ENCODE data around the gene RNFT2.

DNA sequence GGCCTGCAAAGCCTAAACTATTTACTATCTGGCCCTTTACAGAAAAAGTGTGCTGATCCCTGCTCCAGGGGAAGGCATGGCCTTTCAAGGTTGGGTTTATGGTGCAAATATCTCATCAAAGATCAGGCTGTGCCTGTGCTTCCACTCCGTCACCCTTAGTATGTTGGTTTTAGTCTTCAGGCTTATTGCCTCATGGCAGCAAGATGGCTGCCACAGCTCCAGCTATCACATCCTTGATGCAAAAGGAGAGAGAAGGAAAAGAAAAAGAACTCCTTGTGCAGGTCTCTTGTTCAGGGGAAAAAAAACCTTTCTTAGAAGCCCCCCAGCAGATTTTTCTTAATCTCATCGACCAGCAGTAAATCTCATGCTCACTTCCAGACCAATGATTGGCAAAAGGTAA, 152.2 kb downstream of the RNFT2 start:
- TF ChIP-seq, protein P1, sequence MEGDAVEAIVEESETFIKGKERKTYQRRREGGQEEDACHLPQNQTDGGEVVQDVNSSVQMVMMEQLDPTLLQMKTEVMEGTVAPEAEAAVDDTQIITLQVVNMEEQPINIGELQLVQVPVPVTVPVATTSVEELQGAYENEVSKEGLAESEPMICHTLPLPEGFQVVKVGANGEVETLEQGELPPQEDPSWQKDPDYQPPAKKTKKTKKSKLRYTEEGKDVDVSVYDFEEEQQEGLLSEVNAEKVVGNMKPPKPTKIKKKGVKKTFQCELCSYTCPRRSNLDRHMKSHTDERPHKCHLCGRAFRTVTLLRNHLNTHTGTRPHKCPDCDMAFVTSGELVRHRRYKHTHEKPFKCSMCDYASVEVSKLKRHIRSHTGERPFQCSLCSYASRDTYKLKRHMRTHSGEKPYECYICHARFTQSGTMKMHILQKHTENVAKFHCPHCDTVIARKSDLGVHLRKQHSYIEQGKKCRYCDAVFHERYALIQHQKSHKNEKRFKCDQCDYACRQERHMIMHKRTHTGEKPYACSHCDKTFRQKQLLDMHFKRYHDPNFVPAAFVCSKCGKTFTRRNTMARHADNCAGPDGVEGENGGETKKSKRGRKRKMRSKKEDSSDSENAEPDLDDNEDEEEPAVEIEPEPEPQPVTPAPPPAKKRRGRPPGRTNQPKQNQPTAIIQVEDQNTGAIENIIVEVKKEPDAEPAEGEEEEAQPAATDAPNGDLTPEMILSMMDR (IDR thresholded peaks at IDR 0.05), result no peak
- TF ChIP-seq POLR2A (IDR thresholded peaks at IDR 0.05) (no peak), POLR2AphosphoS5 (IDR thresholded peaks at IDR 0.05) (no peak)

All from gastroesophageal sphincter (tissue), 3 donors.